HL-60/S4 treated with phorbol 12-myristate 13-acetate at 8.2 ng/mL for 4 days and 3 days (cell line): Measurements from ENCODE around the gene CTRL.
"Not testable (repeated sequence)": the region's sequence is repeated elsewhere in the genome, so short reads cannot be mapped to it uniquely, and the experiment has no call there.

Source experiments
- in situ Hi-C: fragments of 300-500 bp; cut with MboI; formaldehyde crosslinking; loops from 2 replicates; pipeline ENCODE4 v1.15.0; 2022; ENCODE audit warnings: low sequenced_read_pairs

CTRL gene

DNA sequence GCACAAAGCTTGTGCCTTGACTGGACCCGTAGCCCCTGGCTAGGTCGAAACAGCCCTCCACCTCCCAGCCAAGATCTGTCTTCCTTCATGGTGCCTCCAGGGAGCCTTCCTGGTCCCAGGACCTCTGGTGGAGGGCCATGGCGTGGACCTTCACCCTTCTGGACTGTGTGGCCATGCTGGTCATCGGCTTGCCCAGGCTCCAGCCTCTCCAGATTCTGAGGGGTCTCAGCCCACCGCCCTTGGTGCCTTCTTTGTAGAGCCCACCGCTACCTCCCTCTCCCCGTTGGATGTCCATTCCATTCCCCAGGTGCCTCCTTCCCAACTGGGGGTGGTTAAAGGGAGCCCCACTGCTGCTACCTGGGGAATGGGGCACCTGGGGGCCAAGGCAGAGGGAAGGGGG, 3.5 kb downstream of the CTRL start:
- in situ Hi-C loops, result no loop called here

DNA sequence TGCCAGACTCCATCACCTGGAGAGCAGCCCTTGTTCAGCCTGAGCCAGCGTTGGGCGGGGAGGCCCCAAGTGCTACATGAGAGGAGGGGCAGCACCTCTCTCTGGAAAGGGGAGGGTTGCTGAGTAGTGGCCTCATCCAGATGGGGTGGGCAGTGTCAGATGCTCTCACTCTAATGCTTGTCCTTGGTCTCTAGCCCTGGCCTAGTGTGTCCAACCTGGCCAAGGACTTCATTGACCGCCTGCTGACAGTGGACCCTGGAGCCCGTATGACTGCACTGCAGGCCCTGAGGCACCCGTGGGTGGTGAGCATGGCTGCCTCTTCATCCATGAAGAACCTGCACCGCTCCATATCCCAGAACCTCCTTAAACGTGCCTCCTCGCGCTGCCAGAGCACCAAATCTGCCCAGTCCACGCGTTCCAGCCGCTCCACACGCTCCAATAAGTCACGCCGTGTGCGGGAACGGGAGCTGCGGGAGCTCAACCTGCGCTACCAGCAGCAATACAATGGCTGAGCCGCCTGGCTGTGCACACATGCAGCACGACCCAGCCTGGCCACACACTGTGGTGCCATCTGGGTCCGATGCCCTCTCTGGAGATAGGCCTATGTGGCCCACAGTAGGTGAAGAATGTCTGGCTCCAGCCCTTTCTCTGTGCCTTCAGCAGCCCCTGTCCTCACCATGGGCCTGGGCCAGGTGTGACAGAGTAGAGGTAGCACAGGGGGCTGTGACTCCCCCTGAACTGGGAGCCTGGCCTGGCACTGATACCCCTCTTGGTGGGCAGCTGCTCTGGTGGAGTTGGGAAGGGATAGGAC, 4.3 kb downstream of the CTRL start:
- in situ Hi-C loops, result no loop called here

DNA sequence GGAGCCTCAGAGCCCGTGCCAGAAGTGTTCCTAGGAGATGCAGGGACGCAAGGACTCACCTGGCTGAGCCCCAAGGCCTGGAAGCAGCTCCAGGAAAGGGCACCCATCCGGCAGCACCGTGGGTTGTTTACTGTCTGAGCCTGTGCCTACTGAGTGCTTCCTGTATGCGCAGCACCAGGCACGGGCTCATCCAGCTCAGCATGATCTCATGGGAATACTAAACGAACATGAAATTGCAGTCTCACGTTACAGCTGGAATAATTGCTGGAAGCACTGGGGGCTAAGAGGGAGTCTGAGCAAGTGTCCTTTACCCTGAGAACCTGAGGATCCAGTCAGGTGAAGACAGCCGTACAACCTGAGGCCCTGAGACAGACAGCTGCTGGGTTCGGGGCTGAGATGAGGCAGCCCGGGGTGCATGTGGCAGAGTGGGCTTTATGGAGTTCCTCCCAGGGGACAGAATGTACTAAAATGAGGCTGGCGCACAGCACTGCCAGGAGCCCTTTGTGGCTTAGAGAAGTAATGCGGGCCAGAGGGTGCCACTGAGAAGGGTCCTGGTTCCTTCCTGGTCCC, 5.4 kb downstream of the CTRL start:
- in situ Hi-C loops, result no loop called here

DNA sequence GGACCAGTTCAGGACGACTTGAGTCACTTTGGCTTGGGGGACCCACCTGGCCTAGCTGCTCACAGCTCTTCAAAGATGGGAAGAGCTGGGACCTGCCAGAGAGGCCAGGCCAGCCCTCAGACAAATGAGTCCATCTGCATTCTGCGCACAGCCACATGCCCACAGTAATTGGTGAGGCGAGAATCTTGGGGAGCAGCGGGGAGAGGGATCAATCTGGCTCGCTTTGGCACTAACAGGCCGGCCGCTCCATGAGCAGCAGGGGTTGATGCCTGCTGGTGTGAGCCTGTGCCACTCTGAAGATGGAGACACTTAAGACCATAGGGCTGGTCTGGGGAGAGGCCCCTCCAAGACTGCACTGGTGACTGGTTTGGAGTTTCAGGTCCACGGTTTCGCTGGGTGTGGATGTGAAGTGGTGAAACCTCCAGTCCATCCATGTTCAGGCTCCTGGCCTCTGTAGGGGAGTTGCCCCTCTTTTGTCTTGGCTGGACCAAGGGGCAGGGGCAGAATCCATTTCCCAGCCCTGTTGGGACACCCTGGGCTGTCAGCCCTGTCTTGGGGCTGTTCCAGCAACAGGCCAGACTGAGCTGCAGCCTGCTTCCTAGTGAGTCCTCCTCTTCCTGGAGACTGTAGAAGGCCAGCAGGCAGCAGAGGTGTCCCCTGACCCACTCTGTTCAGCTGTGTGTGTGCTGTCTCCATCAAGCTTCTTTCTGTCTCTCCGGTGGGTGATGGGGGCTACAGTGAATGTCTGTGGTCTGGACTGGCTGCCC, 7.3 kb downstream of the CTRL start:
- in situ Hi-C loops, result no loop called here

DNA sequence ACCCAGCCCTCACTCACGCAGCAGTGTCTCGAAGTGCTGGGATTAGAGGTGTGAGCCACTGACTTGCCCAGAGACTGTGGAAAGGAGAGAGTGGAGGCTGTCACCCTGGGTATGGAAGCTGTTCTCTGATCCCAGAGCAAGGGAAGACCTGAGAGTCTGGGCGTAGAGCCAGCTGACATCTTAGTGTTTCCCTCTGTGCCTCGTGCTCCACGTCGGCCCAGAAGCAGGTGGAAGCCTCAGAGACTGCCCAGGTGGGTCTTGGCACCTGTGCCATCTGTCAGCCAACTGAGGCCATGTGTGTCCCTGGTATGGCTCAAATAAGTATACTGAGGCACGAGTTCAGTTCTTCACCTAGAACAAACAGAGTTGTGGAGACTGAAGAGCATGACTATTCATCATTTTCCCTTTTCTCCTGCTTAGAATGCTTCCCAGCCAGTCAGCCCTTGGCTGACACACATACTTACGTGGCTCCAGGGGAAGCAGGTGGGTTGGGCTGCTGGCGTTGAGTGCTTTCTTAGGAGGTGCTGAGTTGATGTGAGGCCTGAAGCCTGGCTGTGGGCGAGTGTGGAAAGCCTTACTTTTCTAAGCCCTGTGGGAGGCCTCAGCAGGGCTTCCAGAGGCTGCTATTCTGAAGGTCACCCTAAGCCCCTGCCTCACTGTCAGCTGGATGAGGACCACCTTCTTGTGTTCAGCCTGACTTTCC, 8.1 kb downstream of the CTRL start:
- in situ Hi-C loops, result no loop called here

DNA sequence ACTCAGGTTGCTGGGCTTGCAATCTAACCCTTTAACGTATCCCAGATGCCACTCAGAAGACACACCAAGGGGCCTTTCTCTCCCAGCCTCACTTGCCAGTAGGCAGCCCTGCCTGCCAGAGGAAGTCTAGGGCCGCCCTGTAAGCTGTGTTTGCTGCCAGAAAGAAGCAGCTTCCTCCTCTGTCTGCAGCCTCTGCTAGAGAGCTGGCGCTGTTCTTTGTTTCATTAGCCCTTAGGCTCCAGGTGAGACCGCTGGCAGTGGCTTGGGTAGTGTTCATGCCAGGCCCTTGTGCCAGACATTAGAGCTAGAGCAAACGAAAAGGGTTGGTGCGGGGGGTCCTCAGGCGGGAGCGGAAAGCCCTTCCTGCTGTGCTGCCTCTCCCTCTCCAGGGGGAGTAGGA, 8.9 kb downstream of the CTRL start:
- in situ Hi-C loops, result no loop called here

DNA sequence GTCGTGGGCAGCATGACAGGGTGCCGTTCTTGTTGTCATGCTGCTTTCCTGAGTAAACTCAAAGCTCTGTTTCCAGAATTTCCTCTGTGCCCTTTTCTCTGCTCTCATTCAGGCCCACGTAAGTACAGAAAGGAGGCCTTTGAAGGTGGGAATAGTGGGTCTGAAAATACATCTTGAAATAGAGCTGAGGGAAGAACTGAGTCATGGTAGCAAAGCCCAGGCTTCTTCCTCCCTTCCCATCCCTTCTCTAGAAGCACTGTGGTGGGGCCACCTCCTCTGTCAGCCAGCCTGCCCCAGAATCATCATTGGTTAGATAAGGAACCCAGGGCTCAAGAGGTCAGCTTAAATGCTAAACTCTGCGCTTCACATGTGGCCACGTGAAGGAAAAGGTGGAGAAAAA, 9.4 kb downstream of the CTRL start:
- in situ Hi-C loops, result no loop called here

DNA sequence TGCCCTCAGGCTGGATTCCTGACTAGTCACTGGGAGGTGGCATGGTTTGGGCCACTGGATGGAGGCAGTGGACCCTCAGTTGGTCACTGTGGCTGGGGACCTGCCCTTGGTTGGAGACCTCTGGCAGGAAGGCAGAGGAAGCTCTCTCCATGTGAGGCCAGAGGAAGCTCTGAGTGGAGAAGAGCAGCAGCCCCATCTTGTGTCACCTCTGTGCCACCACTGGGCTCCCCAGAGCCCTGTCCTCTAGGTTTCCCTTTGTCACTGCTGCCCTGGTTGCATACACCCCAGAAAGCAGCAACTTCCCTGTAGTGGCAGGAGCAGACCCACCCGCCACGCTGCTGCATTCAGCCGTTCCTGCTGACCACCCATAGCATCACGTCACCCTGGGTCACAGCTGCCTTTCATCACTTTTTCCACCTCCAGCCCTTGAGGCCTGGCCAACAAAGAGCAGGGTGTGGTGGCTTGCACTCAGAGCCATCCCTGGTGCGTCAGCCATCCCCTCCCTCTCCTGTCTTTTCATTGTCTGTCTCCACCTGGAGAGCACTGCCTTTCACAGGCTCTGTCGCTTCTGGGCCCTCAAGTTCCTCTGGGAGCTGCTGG, 11.9 kb downstream of the CTRL start:
- in situ Hi-C loops, result no loop called here

DNA sequence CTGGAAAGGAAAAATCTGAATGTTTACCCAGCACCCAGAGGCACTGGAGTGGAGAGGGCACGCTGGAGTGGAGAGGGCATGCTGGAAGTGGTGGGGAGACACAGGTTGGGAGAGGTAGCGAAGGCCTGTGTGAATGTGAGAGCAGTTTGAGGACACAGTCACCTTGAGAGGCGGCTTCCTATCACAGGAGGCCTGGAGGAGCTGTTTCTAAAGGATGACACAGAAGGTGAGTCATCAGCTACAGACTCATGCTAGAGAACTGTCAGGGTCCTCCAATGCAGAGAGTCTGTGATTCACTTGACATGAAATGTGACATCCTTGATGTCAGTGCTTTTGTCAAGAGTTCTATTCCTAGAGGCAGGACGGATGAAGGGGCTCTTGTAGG, 13.8 kb downstream of the CTRL start:
- in situ Hi-C loops, result no loop called here

DNA sequence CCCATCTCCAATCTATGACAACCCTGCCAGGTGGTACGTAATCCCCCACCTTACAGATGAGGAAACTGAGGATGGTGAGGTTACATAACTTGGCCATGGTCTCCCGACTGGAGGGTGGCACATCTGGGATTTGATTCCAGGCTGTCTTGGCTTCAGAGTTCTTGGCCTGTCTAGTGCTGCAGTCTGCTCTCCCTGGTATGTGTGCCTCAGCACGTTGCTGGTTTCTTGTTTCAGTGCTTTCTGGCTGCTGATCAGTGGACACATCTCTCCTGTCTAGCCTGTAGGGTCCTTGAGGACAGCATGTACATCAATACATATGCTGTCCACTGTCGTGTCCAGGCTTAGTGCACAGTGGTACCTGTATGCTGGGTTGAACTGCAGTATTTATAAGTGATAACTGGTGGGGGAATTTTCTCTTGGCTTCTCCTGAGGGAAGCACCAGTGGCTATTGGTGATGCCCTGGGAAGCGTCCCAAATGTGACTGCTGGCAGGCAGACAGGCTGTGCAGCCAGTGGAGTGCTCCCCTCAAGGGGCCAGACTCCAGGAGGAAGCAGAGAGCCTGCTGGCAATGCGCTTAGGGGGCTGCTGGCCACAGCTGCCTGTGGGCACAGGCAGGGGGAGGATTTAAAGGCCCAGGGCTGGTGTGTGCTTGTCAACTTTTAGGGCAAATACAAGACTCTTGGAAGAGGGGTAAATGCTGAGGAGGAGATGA, 14.4 kb downstream of the CTRL start:
- in situ Hi-C loops, result no loop called here

DNA sequence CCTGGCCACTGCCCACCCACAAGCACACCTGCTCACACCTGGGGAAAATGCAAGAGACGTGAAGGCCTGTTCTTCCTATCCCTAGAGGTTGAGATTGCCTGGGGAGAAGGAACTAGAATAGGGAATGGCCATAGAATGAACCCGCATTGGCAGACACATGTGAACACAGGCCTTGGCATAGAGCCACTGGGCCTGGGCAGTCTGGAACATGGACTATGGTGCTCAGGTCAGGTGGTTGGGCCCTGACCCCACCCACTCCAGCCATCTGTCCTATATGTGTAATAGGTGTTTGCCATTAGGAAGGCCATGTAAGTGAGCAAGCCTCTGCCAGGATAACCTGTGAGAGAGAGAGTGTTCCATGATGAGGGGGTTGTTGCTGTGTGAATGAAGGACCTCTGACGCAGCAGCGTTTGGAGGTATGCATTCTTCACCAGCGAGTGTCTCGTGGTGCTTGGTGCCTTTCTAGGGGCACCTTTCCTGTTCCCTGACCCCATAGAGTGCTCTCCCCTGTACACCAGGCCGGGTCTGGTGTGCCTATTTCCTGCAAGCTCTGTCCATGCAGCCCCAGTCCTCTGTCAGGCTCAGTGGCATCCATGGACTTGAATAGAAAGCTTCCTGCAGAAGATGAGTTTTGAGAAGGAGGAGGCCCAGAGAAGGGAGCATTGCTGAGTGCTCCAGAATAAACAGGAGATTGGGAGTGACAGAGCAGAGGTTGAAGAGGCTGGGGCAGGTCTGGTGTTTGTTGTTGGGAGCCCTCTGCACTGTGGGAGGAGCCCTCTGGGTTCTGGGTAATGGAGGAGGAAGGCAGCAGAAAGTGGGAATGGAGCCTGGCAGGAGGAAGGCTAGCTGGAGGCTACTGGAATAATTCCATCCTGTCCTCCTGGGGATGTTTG, 15.6 kb downstream of the CTRL start:
- in situ Hi-C loops, result no loop called here

DNA sequence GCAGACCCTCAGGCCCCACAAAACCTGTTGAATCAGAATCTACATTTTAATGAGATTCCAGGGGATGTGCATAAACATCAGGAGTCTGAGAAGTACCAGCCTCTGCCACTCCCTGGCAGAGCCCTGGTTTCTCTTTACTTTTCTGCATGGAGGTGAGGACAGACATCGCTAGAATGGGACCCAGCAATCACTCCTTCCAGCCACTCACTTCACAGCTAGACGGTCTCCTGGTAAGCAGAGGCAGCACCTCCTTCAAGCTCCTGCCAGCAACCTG, 16.2 kb downstream of the CTRL start:
- in situ Hi-C loops, result not testable (repeated sequence)

DNA sequence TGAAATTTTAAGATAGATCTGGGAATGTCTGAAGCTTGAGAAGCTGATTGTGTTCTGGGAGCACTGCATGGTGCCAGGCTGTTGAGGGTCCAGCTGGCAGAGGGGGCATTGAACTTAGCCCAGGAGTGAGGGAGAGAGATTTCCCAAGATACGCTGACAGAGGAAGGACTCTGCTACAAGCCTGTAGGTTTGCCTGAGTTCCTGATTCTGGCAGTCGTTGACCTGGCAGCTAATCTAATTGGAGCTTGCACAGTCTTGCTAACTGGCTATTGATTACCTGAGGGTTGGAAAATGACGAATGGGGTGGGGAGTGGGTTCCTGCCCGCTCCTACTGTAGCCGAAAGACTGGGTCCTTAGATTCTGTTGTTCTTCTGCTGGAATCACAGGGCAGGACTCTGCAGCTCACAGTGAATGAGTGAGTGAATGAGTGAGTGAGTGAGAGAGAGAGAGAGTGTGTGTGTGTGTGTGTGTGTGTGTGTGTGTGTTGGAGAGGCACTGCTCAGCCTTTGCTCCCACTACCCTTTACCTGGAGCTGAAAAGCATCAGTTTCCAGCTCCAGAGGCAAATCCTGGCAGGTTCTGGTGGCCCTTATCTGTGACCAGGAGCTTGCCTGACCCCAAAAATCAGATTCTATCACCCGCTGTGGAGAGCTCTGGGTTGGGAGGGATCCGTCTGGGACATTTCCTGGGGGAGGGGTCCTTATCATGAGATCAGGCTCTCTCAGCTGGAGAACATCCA, 16.7 kb downstream of the CTRL start:
- in situ Hi-C loops, result no loop called here

DNA sequence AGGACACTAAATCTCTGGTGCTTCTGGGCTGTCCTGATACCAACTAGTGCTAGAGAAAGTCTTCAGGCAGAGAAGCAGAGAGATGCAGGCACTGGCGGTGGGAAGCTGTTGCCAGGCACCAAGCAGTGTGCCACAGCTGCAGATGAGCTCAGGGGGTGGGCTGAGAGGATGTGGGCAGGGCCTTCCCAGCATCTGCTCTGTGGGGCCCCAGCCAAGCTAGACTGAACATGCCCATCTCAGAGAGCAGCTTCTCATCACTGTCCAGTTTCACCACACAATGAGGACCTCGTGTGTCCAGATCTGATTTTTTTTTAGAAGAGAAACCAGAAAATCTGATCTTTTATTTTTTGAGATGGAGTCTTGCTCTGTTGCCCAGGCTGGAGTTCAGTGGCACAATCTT, 21.5 kb downstream of the CTRL start:
- in situ Hi-C loops, result no loop called here

DNA sequence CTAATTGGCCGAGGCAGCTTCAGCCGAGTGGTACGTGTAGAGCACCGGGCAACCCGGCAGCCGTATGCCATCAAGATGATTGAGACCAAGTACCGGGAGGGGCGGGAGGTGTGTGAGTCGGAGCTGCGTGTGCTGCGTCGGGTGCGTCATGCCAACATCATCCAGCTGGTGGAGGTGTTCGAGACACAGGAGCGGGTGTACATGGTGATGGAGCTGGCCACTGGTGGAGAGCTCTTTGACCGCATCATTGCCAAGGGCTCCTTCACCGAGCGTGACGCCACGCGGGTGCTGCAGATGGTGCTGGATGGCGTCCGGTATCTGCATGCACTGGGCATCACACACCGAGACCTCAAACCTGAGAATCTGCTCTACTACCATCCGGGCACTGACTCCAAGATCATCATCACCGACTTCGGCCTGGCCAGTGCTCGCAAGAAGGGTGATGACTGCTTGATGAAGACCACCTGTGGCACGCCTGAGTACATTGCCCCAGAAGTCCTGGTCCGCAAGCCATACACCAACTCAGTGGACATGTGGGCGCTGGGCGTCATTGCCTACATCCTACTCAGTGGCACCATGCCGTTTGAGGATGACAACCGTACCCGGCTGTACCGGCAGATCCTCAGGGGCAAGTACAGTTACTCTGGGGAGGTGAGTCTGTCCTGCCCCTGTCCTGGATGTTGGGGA, 22.5 kb downstream of the CTRL start:
- in situ Hi-C loops, result no loop called here

DNA sequence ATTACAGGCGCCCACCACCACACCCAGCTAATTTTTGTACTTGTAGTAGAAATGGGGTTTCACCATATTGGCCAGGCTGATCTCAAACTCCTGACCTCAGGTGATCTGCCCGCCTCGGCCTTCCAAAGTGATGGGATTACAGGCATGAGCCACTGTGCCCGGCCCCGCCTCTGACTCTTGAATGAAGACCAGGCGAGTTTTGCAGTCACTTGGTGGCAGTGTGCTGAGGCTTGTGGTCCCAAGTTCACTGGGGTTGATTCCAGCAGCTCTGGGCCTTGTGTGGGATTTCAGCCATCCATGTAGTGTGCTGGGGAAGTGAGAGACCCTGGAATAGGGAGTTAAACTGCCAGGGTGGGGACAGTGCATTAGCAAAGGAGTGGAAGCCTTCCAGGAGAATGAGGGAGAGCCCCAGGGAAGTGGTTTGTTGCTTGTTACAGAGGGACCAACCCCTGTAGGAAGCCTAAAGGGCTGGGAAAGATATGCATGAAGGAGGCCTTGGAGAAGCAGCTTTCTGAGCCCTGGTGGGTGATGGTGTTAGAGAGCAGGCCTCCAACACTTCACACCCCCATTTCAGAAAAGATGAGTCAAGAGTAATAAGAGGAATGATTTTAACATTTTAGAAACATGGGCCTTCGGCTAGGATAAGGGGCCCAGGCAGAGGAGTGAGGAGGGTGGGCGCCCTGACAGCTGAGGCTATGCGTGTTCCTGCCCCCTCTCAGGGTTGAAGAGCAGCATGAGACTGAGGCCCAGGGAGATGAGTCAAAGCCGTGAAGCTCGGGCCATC, 24.1 kb downstream of the CTRL start:
- in situ Hi-C loops, result no loop called here

DNA sequence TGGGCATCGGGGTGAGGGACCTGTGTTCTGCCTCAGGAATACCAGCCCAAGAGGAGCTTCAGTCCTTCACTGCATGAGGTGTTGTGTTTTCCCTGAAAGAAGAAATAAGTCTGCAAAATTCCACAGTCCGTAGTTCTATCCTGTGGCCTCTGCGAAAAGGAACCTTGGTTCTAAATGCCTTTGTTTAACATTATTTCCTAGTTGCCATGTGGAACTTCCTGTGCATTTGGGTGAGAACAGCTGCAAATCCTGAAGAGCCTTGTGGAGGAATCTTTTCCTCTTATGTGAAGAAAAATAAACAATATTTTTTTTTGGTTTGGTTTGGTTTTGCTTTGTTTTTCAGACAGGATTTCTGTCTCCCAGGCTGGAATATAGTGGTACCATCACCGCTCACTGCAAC, 28.8 kb downstream of the CTRL start:
- in situ Hi-C loops, result no loop called here

DNA sequence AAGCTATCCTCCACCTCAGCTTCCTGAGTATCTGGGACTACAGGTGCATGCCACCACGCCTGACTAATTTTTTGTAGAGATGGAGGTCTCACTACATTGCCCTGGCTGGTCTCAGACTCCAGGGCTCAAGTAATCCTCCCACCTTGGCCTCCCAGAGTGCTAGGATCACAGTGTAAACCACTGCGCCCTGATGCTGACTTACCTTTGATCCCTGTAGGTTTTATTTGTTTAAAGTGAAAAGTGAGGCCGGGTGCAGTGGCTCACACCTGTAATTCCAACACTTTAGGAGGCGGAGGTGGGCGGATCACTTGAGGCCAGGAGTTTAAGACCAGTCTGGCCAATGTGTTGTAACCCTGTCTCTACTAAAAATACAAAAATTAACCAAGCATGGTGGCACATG, 29.9 kb downstream of the CTRL start:
- in situ Hi-C loops, result no loop called here
